Left lung (tissue), 10 donors: ENCODE data around the gene MAP2K4. TPM values are rescaled to one million over a fixed set of nuclear protein-coding genes. Genes with fewer than 3 reads are reported as not detected.

Experiments
- ATAC-seq: fragments of 200-7000 bp; cut with Tn5 transposase; one replicate; pipeline ENCODE4 v1.9.1; 2020; ENCODE audit warnings: moderate library complexity
- DNase-seq, 4 donors: peaks; one replicate each; pipeline ENCODE4 v3.0.0-alpha.2; 2013 to 2020
- H3K27ac ChIP-seq, 2 donors: fragments of 200-600 bp; sonication (generic) in 1 of 2; one replicate each; pipeline versions ENCODE4 v1.5.0 to v1.8.0; 2020 to 2021
- H3K27me3 ChIP-seq, 2 donors: fragments of 200-600 bp; sonication (generic) in 1 of 2; one replicate each; pipeline versions ENCODE4 v1.5.0 to v1.8.0; 2020 to 2021
- H3K36me3 ChIP-seq, 2 donors: fragments of 200-600 bp; sonication (generic) in 1 of 2; one replicate each; pipeline versions ENCODE4 v1.5.0 to v1.8.0; 2020 to 2021
- H3K4me1 ChIP-seq, 2 donors: fragments of 200-600 bp; one replicate each; pipeline ENCODE4 v1.8.0; 2021
- H3K4me3 ChIP-seq, 2 donors: fragments of 200-600 bp; sonication (generic) in 1 of 2; one replicate each; pipeline versions ENCODE4 v1.5.0 to v1.8.0; 2020 to 2021; ENCODE audit warnings: mild to moderate bottlenecking in 1 of 2
- H3K9me3 ChIP-seq, 2 donors: fragments of 200-600 bp; sonication (generic) in 1 of 2; one replicate each; pipeline versions ENCODE4 v1.5.0 to v1.8.0; 2020 to 2021
- intact Hi-C, 2 donors: fragments of 100-400 bp; cut with DNase I; formaldehyde crosslinking; loops; one replicate each; pipeline versions ENCODE4 v1.11.2 to v1.14.2; 2022
- polyA plus RNA-seq, 6 donors: library from polyadenylated mRNA; unstranded; fragments of 120-200 nt; gene quantifications; one replicate each; pipeline ENCODE4 v1.2.1, GENCODE V29; 2013; ENCODE audit not compliant: insufficient read length in 6 of 6
- total RNA-seq, 2 donors: library from RNA; stranded (reverse); fragmentation: NEBNext Ultra II Directional; extraction: Animal tissue kit (Norgen Biotek cat#: 25700); gene quantifications; one replicate each; pipeline ENCODE4 v1.2.1, GENCODE V29; 2021
- TF ChIP-seq, protein P1 (sequence below), 2 donors: fragments of 200-600 bp; sonication (generic) in 1 of 2; IDR thresholded peaks; one replicate each; pipeline versions ENCODE4 v1.5.0 to v1.8.0; 2021; ENCODE audit warnings: antibody characterized with exemption in 2 of 2
- donor health status: DM: no; HTN: yes; CAD: no.
- donor health status: DM: no; HTN: no; CAD: no.

MAP2K4 gene
- total and polyA plus RNA-seq, 8 donors: 29.4 to 36.7 (median 34.1) TPM

DNA sequence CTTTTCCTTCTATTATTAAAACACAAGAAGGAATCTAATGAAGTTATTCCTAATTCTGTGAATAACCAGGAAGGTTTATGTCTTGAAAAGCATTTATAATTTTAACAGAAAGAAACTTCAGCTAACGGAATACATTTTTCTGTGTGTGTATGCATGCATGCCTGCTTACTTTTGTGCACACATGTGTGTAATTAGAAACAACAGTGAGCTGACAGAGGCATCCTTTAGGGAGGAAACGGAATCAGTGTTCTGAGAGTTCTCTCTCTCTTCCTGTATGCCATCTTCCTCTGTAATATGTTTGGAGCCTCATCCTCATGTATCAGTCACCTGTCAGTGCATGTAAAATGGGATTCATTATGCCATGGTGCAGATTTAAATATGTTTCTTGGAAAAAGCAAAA, 107.0 kb downstream of the MAP2K4 start:
- Histone ChIP-seq H3K4me3 (no peak overlapping the region), H3K9me3 (no peaks in the 10 kb centered on the region), H3K36me3 (peaks cover 0 to 49% of the 10 kb centered on the region in 2 donors), H3K27ac (no peak overlapping the region), H3K27me3 (no peaks in the 10 kb centered on the region), H3K4me1 (no peaks in the 10 kb centered on the region)
- intact Hi-C loops: no loop called here
- TF ChIP-seq, protein P1, sequence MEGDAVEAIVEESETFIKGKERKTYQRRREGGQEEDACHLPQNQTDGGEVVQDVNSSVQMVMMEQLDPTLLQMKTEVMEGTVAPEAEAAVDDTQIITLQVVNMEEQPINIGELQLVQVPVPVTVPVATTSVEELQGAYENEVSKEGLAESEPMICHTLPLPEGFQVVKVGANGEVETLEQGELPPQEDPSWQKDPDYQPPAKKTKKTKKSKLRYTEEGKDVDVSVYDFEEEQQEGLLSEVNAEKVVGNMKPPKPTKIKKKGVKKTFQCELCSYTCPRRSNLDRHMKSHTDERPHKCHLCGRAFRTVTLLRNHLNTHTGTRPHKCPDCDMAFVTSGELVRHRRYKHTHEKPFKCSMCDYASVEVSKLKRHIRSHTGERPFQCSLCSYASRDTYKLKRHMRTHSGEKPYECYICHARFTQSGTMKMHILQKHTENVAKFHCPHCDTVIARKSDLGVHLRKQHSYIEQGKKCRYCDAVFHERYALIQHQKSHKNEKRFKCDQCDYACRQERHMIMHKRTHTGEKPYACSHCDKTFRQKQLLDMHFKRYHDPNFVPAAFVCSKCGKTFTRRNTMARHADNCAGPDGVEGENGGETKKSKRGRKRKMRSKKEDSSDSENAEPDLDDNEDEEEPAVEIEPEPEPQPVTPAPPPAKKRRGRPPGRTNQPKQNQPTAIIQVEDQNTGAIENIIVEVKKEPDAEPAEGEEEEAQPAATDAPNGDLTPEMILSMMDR (IDR thresholded peaks at IDR 0.05): no peak
- ATAC-seq (no peak), DNase-seq (no peak)

DNA sequence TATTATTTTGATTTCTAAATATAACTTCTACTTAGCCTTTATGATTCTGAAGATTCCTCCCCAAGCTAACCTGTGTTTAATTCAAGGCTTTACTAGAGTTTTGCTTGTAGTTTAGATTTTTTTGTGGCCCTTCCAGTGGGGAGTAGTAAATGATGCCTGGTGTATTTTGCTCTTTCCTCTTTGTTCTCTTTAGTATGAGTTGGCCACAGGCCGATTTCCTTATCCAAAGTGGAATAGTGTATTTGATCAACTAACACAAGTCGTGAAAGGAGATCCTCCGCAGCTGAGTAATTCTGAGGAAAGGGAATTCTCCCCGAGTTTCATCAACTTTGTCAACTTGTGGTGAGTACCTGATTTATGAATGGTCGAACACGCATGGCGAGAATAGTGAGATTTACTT, 108.3 kb downstream of the MAP2K4 start:
- TF ChIP-seq, protein P1 (IDR thresholded peaks at IDR 0.05): no peak
- no peak for DNase-seq
- H3K27ac ChIP-seq: no peak overlapping the region
- H3K4me1 ChIP-seq: no peaks in the 10 kb centered on the region
- intact Hi-C loops: no loop called here
- H3K4me3 ChIP-seq: no peak overlapping the region
- no peaks in the 10 kb centered on the region for H3K27me3 ChIP-seq
- no peak for ATAC-seq
- peaks cover 0 to 59% of the 10 kb centered on the region in 2 donors for H3K36me3 ChIP-seq
- no peaks in the 10 kb centered on the region for H3K9me3 ChIP-seq

DNA sequence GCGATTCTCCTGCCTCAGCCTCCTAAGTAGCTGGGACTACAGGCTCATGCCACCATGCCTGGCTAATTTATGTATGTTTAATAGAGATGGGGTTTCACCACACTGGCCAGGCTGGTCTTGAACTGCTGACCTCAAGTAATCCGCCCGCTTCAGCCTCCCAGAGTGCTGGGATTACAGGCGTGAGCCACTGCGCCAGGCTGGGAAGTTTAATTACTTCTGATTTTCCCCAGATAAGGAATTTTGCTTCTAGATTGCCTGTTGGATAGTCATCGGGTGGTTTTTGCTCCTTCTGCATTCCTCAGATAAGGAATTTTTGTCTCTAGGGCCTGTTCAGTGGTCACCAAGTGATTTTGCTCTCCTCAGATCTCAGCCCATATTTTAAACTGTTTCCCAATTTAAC, 112.5 kb downstream of the MAP2K4 start:
- H3K27me3 ChIP-seq: no peaks in the 10 kb centered on the region
- DNase-seq: no peak
- intact Hi-C loops: no loop called here

DNA sequence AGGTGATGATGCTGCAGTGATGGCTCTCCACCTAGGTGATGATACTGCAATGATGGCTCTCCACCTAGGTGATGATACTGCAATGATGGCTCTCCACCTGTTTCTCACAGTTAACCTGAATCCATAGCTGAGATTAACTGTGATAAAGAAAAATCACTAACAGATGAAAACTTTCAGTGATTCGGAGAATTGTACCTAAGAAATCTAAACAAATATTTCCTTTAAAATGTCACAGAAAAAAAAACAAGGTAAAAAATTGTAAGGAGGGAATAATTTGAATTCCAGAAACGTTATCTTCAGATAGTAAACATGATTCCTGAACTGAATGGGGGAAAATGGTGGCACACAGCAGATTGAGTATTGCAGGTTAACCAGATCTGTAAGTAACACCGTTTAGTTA, 113.4 kb downstream of the MAP2K4 start:
- intact Hi-C loops: no loop called here
- Histone ChIP-seq H3K9me3 (peaks cover 0 to 12% of the 10 kb centered on the region in 2 donors), H3K27ac (no peak overlapping the region), H3K27me3 (no peaks in the 10 kb centered on the region), H3K36me3 (peaks cover 0 to 62% of the 10 kb centered on the region in 2 donors), H3K4me3 (no peak overlapping the region), H3K4me1 (no peaks in the 10 kb centered on the region)
- DNase-seq (no peak), ATAC-seq (no peak)
- TF ChIP-seq, protein P1 (IDR thresholded peaks at IDR 0.05): no peak

More for the DNA sequence above, 112.5 kb downstream of the MAP2K4 start:
- no peaks in the 10 kb centered on the region for H3K4me1 ChIP-seq
- H3K27ac ChIP-seq: no peak overlapping the region
- H3K4me3 ChIP-seq: no peak overlapping the region
- H3K9me3 ChIP-seq: peaks cover 0 to 12% of the 10 kb centered on the region in 2 donors
- peaks cover 0 to 66% of the 10 kb centered on the region in 2 donors for H3K36me3 ChIP-seq
- ATAC-seq: no peak
- TF ChIP-seq, protein P1 (IDR thresholded peaks at IDR 0.05): no peak

DNA sequence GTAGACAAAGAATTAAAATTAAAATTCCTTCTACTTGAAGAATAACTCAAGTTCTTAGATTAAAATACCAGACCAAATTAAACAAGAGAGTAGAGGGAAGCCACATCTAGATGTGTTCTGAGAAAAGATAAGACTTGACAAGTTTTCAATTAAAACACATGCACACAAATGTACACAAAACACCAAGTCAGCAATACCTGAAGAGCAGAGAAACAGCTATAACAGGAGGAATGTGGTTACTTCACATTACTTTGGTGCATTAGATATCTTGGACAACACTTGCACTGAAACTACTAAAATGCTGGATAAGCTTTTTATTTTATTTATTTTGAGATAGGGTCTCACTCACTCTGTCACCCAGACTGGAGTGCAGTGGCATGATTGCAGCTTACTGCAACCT, 113.9 kb downstream of the MAP2K4 start:
- H3K4me1 ChIP-seq: no peaks in the 10 kb centered on the region
- peaks cover 0 to 12% of the 10 kb centered on the region in 2 donors for H3K9me3 ChIP-seq
- no peak for ATAC-seq
- intact Hi-C loops: no loop called here
- no peak overlapping the region for H3K27ac ChIP-seq
- peaks cover 0 to 59% of the 10 kb centered on the region in 2 donors for H3K36me3 ChIP-seq
- TF ChIP-seq, protein P1 (IDR thresholded peaks at IDR 0.05): no peak
- no peak overlapping the region for H3K4me3 ChIP-seq
- no peak for DNase-seq
- H3K27me3 ChIP-seq: no peaks in the 10 kb centered on the region
